ENCODE results near the gene CFAP77. TPM values are rescaled to one million over a fixed set of nuclear protein-coding genes. Genes with fewer than 3 reads are reported as not detected.

Gene CFAP77
- polyA plus RNA-seq, 1 of the 3 experiments (the other 2 are of a cell fraction), result 1.1 TPM

DNA sequence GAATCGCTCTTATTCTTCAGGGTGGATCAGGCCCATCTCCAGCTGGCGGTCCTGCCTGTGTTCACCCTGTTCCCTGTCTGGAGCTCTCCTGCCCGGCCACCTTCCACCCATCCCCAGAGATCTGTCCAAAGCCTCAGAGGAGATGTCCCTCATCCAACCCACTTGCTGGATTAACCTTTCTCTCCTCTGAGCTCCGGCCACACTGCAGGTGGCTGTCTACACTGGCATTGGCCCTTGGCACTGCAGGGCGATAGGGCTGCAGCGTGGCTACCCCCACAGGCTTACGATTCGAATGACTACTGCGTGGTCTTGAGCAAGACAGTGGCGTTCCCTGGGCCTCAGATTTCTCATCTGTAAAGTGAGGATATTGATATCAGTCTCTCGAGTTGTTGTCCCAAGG is 108.6 kb downstream of the CFAP77 start:
- H3K4me2 ChIP-seq, result no peak overlapping the region
- H2AFZ ChIP-seq (ENCODE audit: low read depth), result no peak overlapping the region
- H3K9me3 ChIP-seq, result no peaks in the 10 kb centered on the region
- H3K4me1 ChIP-seq (ENCODE audit: control insufficient read depth in 1 of 2, insufficient read depth in 2 of 2, low read depth in 1 of 2, low read length in 1 of 2), result peaks cover 0 to 8% of the 10 kb centered on the region in 2 experiments; a peak in 1 of 4 replicates
- ChIA-PET POLR2A (no interaction called here), CTCF (interaction anchor here (1.2 to 2.8 kb wide), 4 partner anchors 12 to 56 kb away, joined by 3 to 27 read pairs (median 8); no protein-coding TSS in a partner anchor)
- no peaks in the 10 kb centered on the region for H3K9me2 ChIP-seq
- no peak overlapping the region for H3K4me3 ChIP-seq (ENCODE audit: low read depth in 2 of 2, low read length in 1 of 2)
- H3K27me3 ChIP-seq (ENCODE audit: insufficient read depth), result no peaks in the 10 kb centered on the region
- DNase-seq, result no peak
- no peaks in the 10 kb centered on the region for H3K79me2 ChIP-seq (ENCODE audit: insufficient read depth)
- no peak for TF ChIP-seq RCOR1 (IDR thresholded peaks at IDR 0.05; ENCODE audit: low read length)
- TF ChIP-seq GATA2 (CRISPR knock-in tag; IDR thresholded peaks at IDR 0.05), result no peak
- TF ChIP-seq, protein P1, sequence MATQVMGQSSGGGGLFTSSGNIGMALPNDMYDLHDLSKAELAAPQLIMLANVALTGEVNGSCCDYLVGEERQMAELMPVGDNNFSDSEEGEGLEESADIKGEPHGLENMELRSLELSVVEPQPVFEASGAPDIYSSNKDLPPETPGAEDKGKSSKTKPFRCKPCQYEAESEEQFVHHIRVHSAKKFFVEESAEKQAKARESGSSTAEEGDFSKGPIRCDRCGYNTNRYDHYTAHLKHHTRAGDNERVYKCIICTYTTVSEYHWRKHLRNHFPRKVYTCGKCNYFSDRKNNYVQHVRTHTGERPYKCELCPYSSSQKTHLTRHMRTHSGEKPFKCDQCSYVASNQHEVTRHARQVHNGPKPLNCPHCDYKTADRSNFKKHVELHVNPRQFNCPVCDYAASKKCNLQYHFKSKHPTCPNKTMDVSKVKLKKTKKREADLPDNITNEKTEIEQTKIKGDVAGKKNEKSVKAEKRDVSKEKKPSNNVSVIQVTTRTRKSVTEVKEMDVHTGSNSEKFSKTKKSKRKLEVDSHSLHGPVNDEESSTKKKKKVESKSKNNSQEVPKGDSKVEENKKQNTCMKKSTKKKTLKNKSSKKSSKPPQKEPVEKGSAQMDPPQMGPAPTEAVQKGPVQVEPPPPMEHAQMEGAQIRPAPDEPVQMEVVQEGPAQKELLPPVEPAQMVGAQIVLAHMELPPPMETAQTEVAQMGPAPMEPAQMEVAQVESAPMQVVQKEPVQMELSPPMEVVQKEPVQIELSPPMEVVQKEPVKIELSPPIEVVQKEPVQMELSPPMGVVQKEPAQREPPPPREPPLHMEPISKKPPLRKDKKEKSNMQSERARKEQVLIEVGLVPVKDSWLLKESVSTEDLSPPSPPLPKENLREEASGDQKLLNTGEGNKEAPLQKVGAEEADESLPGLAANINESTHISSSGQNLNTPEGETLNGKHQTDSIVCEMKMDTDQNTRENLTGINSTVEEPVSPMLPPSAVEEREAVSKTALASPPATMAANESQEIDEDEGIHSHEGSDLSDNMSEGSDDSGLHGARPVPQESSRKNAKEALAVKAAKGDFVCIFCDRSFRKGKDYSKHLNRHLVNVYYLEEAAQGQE (IDR thresholded peaks at IDR 0.05; ENCODE audit: low read depth, low read length), result no peak
- TF ChIP-seq EZH2phosphoT487 (IDR thresholded peaks at IDR 0.05; ENCODE audit: borderline replicate concordance, low read depth), result no peak
- TF ChIP-seq MXI1 (IDR thresholded peaks at IDR 0.05; ENCODE audit: low read depth, low read length), result no peak
- TF ChIP-seq NFIC (IDR thresholded peaks at IDR 0.05; ENCODE audit: borderline replicate concordance), result no peak
- H3K9ac ChIP-seq, result no peak overlapping the region
- 55% methylated on average over 7 of the region's 11 CpGs for WGBS (ENCODE audit: low lambda C conversion rate)
- H3K27ac ChIP-seq (ENCODE audit: low read depth in 2 of 2, low read length in 1 of 2), result no peak overlapping the region
- H4K20me1 ChIP-seq (ENCODE audit: insufficient read depth), result no peaks in the 10 kb centered on the region
- no peaks in the 10 kb centered on the region for H3K36me3 ChIP-seq (replicated peaks in 1 of 2; ENCODE audit: control insufficient read depth in 1 of 2, insufficient read depth in 2 of 2, low read length in 1 of 2)
- no peaks in the 10 kb centered on the region for H3F3A ChIP-seq (replicated peaks; ENCODE audit: insufficient read depth)

DNA sequence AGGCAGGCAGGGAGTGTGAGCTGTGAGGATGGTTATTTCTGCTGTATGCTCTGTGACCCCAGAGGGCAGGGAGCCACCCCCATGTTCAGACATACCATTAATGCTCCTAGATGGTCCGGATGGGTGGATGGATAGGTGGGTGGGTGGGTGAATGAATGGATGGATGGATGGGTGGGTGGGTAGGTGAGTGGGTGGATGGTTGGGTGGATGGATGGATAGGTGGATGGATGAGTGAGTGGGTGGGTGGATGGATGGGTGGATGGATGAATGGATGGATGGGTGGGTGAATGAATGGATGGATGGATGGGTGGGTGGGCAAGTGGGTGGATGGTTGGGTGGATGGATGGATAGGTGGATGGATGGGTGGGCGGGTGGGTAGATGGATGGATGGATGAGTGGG is 109.0 kb downstream of the CFAP77 start:
- CTCF ChIA-PET, result interaction anchor here (1.2 to 2.8 kb wide), 4 partner anchors 12 to 56 kb away, joined by 3 to 27 read pairs (median 8); no protein-coding TSS in a partner anchor
- no peak for DNase-seq
- WGBS (ENCODE audit: low lambda C conversion rate), result 38% methylated on average over 2 of the region's 2 CpGs

More for the DNA sequence above, 109.0 kb downstream of the CFAP77 start:
- Histone ChIP-seq H3K36me3 (replicated peaks in 1 of 2; ENCODE audit: control insufficient read depth in 1 of 2, insufficient read depth in 2 of 2, low read length in 1 of 2) (no peaks in the 10 kb centered on the region), H3K27ac (ENCODE audit: low read depth in 2 of 2, low read length in 1 of 2) (no peak overlapping the region), H3K9ac (no peak overlapping the region), H2AFZ (ENCODE audit: low read depth) (no peak overlapping the region), H3K9me3 (no peaks in the 10 kb centered on the region), H3K27me3 (ENCODE audit: insufficient read depth) (no peaks in the 10 kb centered on the region), H3K4me3 (ENCODE audit: low read depth in 2 of 2, low read length in 1 of 2) (no peak overlapping the region), H4K20me1 (ENCODE audit: insufficient read depth) (no peaks in the 10 kb centered on the region), H3K9me2 (no peaks in the 10 kb centered on the region), H3K4me1 (ENCODE audit: control insufficient read depth in 1 of 2, insufficient read depth in 2 of 2, low read depth in 1 of 2, low read length in 1 of 2) (peaks cover 0 to 8% of the 10 kb centered on the region in 2 experiments; a peak in 1 of 4 replicates), H3K79me2 (ENCODE audit: insufficient read depth) (no peaks in the 10 kb centered on the region), H3K4me2 (no peak overlapping the region), H3F3A (replicated peaks; ENCODE audit: insufficient read depth) (no peaks in the 10 kb centered on the region)
- TF ChIP-seq TCF12 (IDR thresholded peaks at IDR 0.05) (no peak), FOSL2 (IDR thresholded peaks at IDR 0.05; ENCODE audit: borderline replicate concordance, low read depth) (no peak), FOXM1 (IDR thresholded peaks at IDR 0.05; ENCODE audit: low read depth) (no peak), GATA2 (CRISPR knock-in tag; IDR thresholded peaks at IDR 0.05) (no peak)
- POLR2A ChIA-PET, result no interaction called here
